ENCODE data around the gene COX6A1.
"Not testable (repeated sequence)": the region's sequence is repeated elsewhere in the genome, so short reads cannot be mapped to it uniquely, and the experiment has no call there.

The COX6A1 gene

GRCh38 chr12:120428597-120429229, 9.2 kb upstream of the COX6A1 start:
- no peak for DNase-seq (ENCODE audit: low spot score)

- DNase-seq (ENCODE audit: low spot score): no peak
Observed at GRCh38 chr12:120429368-120429767, 8.5 kb upstream of the COX6A1 start.

DNA sequence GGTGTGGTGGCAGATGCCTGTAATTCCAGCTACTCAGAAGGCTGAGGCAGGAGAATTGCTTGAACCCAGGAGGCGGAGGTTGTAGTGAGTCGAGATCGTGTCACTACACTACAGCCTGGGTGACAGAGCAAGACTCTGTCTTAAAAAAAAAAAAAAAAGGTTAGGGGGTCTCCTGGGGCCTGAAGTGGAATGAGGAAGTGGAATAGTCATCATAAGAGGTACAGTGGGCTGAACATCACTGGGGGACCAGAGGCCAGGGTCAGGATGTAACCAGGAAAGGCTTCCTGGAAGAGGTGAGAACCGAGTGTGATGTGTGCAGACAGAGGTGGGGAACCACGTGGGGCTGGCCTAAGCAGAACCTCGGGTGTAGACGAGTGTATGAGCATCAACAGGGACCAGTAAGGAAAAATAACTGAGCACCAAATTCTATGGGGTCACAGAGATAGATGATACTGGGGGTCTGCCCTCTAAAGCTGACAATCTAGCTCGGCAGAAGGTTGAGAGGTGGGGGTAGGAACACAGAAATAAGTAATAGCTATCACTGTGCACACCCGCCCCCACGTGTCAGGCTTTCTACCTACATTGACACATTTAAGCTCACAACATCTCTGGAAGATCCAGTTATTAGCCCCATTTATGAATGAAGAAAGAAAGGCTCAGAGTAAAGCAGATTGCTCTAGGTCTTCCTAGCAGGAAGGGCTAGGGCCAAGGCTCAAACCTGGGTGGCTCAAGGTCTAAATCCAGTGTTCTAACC, 5.0 kb upstream of the COX6A1 start:
- no peak for DNase-seq (ENCODE audit: low spot score)

DNA sequence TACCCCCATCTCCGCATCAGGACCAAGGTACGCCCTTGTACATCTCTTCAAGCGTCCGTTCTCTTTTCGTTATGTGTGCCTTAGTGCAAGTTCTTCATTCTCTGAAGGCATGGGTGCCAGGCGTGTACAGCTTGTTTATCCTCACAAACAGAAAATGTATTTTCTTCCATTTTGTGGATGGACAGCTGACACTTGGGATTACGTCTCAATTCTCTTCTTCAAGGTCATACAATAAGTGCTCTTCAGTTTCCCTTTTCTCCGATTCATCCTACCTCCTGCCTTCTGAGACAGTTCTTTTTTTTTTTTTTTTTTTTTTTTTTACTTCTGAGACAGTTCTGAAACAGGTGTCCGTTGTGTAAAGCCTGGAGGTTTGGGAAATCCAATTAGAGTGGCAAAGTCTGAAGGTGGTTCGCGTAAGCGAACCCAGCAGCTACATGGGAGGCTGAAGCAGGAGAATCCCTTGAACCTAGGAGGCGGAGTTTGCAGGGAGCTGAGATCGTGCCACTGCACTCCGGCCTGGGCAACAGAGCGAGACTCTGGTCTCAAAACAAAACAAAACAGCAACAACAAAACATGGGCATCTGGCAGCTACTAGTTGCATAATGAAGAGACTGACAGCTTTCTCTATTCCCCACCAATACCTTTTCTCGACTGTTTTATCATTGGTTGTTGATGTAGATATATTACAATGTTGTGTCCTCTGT, 734 bp downstream of the COX6A1 start:
- DNase-seq (ENCODE audit: low spot score): no peak

DNA sequence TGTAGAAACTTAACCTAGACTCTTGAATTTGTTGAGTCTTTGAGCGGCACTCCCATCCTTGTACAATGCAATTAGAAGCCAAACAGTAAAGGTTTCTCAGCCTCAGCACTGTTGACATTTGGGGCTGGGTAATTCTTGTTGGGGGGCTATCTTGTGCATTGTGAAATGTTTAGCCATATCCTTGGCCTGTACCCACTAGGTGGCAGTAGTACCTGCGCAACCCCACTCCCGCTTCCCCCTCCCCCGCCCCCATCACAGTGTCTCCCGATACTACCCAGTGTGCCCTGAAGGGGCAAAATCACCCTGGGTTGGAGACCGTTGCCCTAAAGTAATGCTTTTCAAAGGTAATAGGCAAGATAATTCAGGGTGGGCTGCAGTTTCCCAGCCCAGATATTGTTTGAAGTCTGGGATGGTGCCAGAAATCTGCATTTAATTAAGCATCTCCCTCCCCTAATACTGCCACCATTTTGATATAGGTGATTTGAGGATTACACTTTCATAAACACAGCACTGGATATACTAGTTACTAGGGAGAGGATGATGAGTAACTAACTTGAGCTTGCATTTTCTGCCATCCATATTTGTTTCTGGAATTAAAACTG, 1.8 kb downstream of the COX6A1 start:
- peak; percentile 60 for DNase-seq (ENCODE audit: low spot score)

- no peak for DNase-seq (ENCODE audit: low spot score)
Observed at GRCh38 chr12:120444676-120445075, 6.8 kb downstream of the COX6A1 start.

- DNase-seq (ENCODE audit: low spot score): peak; percentile 76
Observed at GRCh38 chr12:120445911-120446843, 8.3 kb downstream of the COX6A1 start, which contains the start of the genes GATC and TRIAP1. TSS of gene GATC (plus strand) at chr12:120446444. CDS start at chr12:120446481, 37 bp downstream. TSS of gene TRIAP1 (minus strand) at chr12:120446384. CDS start at chr12:120446372, 12 bp downstream.

DNA sequence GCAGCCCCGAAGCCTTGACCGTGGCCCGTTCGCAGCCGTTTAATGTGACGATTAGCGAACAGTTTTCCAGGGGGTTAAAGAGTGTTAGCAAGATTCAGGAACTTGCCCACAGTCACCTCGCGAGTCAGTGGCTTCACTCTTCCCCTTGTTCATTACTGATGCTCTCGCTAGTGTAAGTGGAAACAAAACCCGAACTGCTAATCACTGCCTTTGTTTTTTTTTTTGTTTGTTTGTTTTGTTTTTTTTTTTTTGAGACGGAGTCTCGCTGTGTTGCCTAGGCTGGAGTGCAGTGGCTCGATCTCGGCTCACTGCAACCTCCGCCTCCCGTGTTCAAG, 8.9 kb downstream of the COX6A1 start:
- DNase-seq (ENCODE audit: low spot score): not testable (repeated sequence)

DNA sequence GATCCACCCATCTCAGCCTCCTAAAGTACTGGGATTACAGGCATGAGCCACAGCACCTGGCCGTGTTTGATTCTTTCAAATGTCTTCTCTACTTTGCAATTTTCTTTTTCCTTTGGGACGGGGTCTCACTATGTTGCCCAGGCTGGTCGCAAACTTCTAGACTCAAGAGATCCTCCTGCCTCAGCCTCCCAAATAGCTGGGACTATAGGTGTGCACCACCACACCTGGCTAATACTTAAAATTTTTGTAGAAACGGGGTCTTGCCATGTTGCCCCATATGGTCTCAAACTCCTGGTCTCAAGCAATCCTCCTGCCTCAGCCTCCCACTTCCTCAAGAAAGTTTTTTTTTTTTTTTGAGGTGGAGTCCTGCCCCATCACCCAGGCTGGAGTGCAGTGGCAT, 10.1 kb downstream of the COX6A1 start:
- DNase-seq (ENCODE audit: low spot score): no peak

DNA sequence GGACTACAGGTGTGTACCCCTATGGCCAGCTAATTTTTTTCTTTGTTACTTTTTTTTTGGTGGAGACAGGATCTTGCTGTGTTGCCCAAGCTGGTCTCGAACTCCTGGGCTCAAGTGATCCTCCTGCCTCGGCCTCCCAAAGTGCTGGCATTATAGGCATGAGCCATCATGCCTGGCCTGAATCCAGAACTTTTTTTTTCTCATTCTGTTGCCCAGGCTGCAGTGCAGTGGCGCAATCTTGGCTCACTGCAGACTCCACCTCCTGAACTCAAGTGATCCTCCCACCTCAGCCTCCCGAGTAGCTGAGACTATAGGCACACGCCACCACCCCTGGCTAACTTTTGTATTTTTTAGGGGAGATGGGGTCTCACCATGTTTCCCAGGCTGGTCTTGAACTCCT, 14.6 kb downstream of the COX6A1 start:
- DNase-seq (ENCODE audit: low spot score): not testable (repeated sequence)

DNA sequence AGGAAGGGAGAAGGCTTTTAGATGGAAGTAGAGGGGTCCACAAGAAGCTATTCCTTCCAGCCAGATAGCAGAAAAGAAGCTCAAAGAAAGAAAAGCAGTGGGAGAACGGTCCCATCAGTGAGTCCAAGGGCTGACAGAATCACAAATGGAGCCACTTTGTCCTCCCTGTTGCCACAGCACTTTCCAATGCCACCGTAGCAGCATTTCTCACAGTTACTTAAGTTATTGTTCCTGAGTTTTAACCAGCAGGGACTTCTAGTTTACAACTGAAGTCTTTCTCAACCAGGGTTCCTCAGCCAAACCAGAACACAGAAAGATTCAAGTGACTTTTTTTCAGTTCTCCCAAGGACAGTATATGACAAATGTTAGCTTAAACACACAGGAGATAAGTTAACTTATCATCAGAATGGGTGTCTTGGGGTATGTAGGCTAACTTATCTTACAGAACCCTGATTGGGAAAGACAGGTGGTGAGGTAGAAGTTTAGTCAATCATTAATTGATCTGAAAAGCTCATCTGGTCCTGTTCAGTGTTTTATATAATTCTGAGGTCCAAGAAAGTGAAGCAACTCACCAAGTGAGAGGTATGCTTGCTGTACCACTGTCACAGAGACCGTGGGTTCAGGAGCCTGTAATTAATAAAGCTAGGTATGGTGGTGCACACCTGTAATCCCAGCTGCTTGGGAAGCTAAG, 15.3 kb downstream of the COX6A1 start:
- no peak for DNase-seq (ENCODE audit: low spot score)

DNA sequence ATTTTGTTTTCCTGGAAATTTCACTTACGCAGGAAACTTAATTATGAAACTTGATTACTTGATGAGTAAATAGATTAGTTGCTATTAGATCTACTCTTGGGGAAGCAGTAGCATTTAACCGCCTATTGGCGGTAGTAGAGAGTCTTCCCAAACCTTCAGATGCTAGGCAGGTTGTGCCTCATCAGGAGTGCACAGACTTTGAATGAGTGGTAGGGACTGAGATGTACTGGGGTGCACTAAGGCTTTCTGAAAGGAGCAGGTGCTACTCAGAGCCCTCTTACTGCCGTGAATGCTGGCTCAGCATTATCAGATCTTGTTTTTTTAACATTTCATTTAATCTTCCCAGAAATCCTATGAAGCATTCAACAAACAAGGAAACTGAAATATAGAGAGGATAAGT, 16.1 kb downstream of the COX6A1 start:
- DNase-seq (ENCODE audit: low spot score): no peak

GRCh38 chr12:120455302-120455701, 17.4 kb downstream of the COX6A1 start:
- DNase-seq (ENCODE audit: low spot score): no peak

DNA sequence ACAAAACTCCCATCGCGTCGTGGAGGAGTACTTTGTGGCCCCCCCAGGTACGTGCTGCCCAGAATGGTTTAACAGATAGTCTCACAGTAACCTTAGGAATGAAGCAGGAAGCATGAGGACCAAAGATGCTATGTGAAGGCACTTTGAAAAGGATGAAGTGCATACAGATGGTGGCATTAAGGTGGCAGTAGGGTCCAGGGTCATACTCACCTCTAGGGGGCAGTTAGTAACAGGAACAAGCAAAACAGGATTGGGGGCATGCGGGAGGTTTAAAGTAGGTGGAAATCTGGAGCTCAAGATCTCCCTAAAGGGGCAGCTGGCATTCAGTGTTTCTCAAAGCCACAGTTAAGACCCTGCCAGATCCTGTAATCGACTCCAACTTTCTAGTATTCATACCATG, 19.2 kb downstream of the COX6A1 start:
- DNase-seq (ENCODE audit: low spot score): no peak

- no peak for DNase-seq (ENCODE audit: low spot score)
Observed at GRCh38 chr12:120460157-120460556, 22.2 kb downstream of the COX6A1 start.

DNA sequence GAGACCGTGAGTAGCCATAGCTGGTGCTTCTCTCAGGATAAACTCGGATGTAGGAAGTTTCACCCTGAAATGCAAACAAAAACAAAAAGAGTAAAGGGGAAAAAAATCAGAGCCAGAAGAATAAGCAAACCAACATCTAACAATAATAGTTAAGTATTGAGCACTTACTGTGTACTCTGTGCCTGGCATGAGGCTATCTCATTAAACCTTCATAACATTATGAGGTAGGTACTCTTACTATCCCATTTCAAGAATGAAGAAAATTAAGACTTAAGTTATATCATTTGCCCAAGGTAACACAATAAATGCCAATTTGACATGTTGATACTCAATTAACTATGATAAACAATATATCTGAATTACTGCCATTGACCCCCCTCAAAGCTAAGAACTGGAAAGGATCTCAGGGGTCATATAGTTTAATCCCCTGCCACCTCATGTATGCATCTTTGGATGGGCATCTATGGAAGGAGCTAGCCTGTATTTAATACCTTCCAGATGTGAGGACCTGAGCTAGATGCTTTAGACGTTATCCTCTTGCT, 24.3 kb downstream of the COX6A1 start:
- no peak for DNase-seq (ENCODE audit: low spot score)

GRCh38 chr12:120463712-120464111, 25.8 kb downstream of the COX6A1 start:
- no peak for DNase-seq (ENCODE audit: low spot score)

GRCh38 chr12:120465756-120466155, 27.8 kb downstream of the COX6A1 start:
- DNase-seq (ENCODE audit: low spot score): no peak

- no peak for DNase-seq (ENCODE audit: low spot score)
Observed at GRCh38 chr12:120466560-120467315, 28.8 kb downstream of the COX6A1 start.

DNA sequence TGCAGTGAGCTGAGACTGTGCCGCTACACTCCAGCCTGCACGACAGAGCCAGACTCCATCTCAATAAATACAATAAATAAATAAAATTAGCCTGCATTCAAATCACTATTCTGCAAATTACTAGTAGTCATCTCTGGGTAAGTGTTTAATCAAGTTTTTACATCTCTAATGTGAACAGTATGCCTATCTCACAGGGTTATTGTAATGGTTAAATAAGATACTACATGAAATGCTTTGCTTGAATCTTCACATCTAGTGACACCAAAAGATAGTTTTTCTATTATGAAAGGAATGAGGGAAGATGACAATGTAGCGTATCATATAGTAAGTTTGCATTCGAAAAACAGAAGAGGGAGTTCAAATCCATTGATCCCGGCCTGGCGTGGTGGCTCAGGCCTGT, 29.5 kb downstream of the COX6A1 start:
- DNase-seq (ENCODE audit: low spot score): no peak
